Activated T-cell treated with anti-CD3 and anti-CD28 coated beads for 48 hours (primary cell): ENCODE results near the gene ATP1B3.
"Not testable (repeated sequence)": the region's sequence is repeated elsewhere in the genome, so short reads cannot be mapped to it uniquely, and the experiment has no call there.

Source experiments
- DNase-seq: peaks from one replicate; pipeline ENCODE4 v3.0.0-alpha.2; 2020; ENCODE audit warnings: low read depth

The ATP1B3 gene

DNA sequence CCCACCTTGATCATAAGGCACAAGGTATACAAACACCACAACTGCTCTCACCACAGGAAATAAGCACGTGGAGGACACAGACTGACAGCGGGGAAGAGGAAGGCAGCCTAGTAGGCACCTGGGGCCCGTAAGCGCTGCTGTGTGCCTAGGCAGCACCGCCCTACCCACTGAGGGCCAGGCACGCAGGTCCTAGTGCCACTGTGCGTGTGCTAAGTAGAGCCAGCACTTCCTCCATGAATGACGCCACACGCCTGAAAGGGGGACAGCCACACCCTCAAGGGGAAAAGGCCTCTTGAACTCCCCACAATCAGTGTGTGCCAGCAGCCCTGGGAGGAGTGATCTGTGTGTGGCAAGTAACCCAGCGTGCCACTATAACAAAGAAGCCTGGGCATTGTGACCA, 73.0 kb downstream of the ATP1B3 start:
- DNase-seq = no peak

GRCh38 chr3:141949972-141950371, 73.5 kb downstream of the ATP1B3 start:
- DNase-seq = no peak

- DNase-seq = no peak
These were observed 74.4 kb downstream of the ATP1B3 start for GRCh38 chr3:141950572-141951493.

GRCh38 chr3:141952611-141953010, 76.2 kb downstream of the ATP1B3 start:
- DNase-seq = no peak

DNA sequence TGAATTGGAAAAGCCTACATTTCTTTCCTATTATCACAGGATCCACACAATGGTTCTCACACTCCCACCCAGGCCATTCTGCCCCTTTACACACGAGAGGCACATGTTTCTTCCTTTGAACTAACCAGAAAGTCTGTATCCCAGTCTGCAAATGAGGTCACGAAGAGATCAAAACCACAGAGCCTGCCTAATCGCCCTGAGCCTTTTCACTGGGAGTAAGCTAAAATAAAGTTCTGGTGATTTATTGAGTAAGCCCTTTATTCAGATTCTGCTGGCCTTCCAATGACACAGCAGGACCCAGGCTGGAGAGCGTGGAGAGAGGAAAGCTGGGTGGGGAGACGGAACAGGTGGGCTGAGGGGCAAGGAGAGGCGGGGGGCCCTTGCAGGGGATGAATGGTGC, 78.7 kb downstream of the ATP1B3 start:
- no peak for DNase-seq

GRCh38 chr3:141959589-141960554, 83.4 kb downstream of the ATP1B3 start:
- no peak for DNase-seq

- DNase-seq = no peak
These were observed 84.3 kb downstream of the ATP1B3 start for GRCh38 chr3:141960731-141961130.

GRCh38 chr3:141963301-141963700, 86.9 kb downstream of the ATP1B3 start:
- no peak for DNase-seq

- DNase-seq = no peak
These were observed 89.0 kb downstream of the ATP1B3 start for GRCh38 chr3:141965471-141965870.

DNA sequence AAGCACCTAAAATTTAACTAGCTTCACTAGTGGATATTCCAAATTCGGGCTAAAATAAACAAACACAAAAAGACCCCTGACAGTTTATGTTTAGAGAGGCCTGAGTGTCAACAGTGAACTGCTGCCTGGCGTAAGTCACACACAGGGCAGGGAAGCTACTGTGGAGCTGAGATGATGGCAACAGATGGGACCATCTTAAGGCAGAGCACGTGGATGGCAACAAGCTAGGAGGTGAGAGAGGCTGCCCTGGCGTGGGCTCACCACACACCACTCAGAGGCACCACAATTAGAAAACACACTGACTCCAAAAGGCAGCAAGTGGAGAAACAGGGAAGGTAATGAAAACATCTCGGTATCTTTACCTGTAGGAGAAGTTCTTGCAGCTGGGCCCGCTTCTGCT, 93.3 kb downstream of the ATP1B3 start:
- no peak for DNase-seq

DNA sequence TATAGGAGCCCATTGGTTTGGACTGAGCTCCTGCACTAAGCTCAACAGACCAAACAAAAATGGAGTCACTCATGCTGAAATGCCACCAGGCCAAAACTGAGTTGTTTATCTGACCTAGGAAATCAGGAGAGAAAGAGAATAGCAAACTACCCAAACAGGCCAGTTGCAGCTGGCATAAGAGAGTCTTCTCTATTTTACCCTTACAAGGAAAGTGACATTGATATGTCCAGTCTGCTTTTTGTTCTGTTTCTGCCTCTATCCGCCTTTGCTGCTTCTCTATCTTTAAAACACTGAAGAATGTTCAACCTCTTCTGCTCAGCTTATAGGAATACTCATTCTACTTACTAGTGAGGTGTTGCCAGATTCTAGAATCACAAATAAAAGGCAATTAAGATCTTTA, 95.1 kb downstream of the ATP1B3 start:
- no peak for DNase-seq

DNA sequence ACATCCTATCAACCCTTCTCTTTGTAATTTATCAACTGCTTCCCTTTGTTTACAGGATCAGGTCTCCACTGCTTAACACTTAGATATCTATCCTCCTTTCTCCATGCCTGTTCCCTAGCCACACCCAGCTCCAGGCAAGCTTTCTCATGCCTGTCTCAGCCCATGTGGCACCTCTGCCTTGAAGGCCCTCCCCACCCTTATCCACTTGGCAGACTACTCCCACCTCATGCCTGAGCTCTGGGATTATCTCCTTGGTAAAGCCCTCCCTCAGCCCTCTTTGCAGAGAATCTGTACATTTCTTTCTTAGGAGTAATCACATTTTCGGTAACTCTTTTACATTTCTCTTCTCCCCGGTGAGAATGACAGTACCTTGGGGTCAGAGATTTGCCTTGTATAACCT, 96.0 kb downstream of the ATP1B3 start:
- DNase-seq = no peak

DNA sequence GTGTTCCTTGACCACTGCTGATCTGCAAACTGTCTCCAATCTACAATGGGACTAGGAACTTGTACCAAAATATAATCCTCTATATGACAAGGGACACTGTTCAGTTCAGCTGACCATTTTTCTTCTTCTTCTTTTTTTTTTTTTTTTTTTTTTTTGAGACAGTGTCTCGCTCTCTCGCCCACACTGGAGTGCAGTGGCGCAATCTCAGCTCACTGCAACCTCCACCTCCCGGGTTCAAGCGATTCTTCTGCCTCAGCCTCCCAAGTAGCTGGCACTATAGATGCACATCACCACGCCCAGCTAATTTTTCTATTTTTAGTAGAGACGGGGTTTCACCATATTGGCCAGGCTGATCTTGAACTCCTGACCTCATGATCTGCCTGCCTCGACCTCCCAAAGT, 98.3 kb downstream of the ATP1B3 start:
- DNase-seq = not testable (repeated sequence)
